Smooth muscle cell (in vitro differentiated cells): Measurements from ENCODE around the gene HSPA12B. TPM values are rescaled to one million over a fixed set of nuclear protein-coding genes. Genes with fewer than 3 reads are reported as not detected.

Experiments used
- DNase-seq: peaks from one replicate; lab custom pipeline; 2025; ENCODE audit not compliant: unreplicated experiment; lab: John Stamatoyannopoulos, UW
- H2AFZ ChIP-seq: fragments of 200-600 bp; sonication (generic); 2 replicates; pipeline ENCODE4 v1.6.0; 2016; ENCODE audit warnings: antibody characterized with exemption, low read depth, mild to moderate bottlenecking
- H3F3A ChIP-seq: fragments of 200-600 bp; sonication (generic); 2 replicates; pipeline ENCODE4 v1.6.0; 2017; ENCODE audit warnings: antibody characterized with exemption, low read depth
- H3K27ac ChIP-seq: fragments of 200-600 bp; sonication (generic); 2 replicates; pipeline ENCODE4 v1.5.1; 2016; ENCODE audit warnings: low read depth, mild to moderate bottlenecking
- H3K27me3 ChIP-seq: fragments of 200-600 bp; sonication (generic); 2 replicates; pipeline ENCODE4 v1.6.1; 2016; ENCODE audit warnings: low read depth, mild to moderate bottlenecking
- H3K36me3 ChIP-seq: fragments of 200-600 bp; sonication (generic); 2 replicates; pipeline ENCODE4 v1.5.1; 2016; ENCODE audit warnings: low read depth
- H3K4me1 ChIP-seq: fragments of 200-600 bp; sonication (generic); 2 replicates; pipeline ENCODE4 v1.5.1; 2016; ENCODE audit warnings: low read depth
- H3K4me2 ChIP-seq: fragments of 200-600 bp; sonication (generic); 2 replicates; pipeline ENCODE4 v1.6.0; 2016; ENCODE audit warnings: mild to moderate bottlenecking
- H3K4me3 ChIP-seq: fragments of 200-600 bp; sonication (generic); 2 replicates; pipeline ENCODE4 v1.5.1; 2016; ENCODE audit warnings: mild to moderate bottlenecking
- H3K79me2 ChIP-seq: fragments of 200-600 bp; sonication (generic); 2 replicates; pipeline ENCODE4 v1.6.0; 2016; ENCODE audit warnings: low read depth, mild to moderate bottlenecking
- H3K9ac ChIP-seq: fragments of 200-600 bp; sonication (generic); 2 replicates; pipeline ENCODE4 v1.6.0; 2016; ENCODE audit warnings: low read depth
- H3K9me3 ChIP-seq: fragments of 200-600 bp; sonication (generic); replicated peaks from 2 replicates; pipeline ENCODE4 v1.5.1; 2016; ENCODE audit warnings: low read depth
- H4K20me1 ChIP-seq: fragments of 200-600 bp; sonication (generic); 2 replicates; pipeline ENCODE4 v1.6.0; 2016; ENCODE audit warnings: low read depth
- WGBS: methylation state at CpG from one replicate; pipeline ENCODE4 v1.1.7; 2016; ENCODE audit warnings: low lambda C conversion rate; 5-methylcytosine and 5-hydroxymethylcytosine counted together
- polyA plus RNA-seq: library from polyadenylated mRNA; unstranded; fragments of >200 nt; fragmentation: Nextera tagmentation; extraction: Ambion mirVana; gene quantifications from 2 replicates; pipeline ENCODE4 v1.2.1, GENCODE V29; 2016
- total RNA-seq: library from RNA; depleted of rRNA; stranded (reverse); fragments of >200 nt; gene quantifications from 2 replicates; pipeline ENCODE4 v1.2.3, GENCODE V29; 2014
- TF ChIP-seq, protein P1 (sequence below): fragments of 200-600 bp; sonication (generic); IDR thresholded peaks from 2 replicates; pipeline ENCODE4 v1.5.1; 2017; ENCODE audit warnings: borderline replicate concordance, mild to moderate bottlenecking, antibody characterized with exemption; ENCODE audit not compliant: insufficient read depth, poor library complexity, severe bottlenecking

HSPA12B gene
- total and polyA plus RNA-seq, 2 experiments from 2014 or later, result 0.04 to 1.0 TPM

DNA sequence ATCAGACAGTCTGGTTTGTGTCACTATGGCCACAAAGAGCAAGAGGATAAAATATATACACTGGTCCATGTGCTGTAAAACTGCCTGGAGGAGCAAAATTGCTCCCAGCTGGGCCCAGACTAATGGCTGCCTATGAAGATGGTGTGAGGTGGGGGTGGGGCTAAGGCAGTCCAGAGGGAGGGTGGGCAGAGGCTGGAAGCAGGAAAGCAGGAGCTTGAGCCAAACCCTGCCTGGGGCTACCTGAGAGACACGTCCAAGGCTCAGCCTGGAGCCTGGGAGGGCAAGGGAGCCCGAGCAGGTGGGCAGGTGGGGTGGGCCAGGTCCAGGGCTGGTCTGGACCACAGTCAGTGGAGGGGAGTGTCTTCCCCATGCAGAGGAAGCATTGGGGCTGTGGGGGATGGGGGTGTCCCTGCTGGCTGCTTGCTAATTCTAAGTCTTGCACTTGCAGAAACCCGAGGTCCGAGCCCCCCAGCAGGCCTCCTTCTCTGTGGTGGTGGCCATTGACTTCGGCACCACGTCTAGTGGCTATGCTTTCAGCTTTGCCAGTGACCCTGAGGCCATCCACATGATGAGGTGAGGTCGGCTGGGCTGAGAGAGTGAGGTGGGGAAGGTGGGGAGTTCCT lies 9.5 kb downstream of the HSPA12B start:
- Histone ChIP-seq H3K4me3 (no peak overlapping the region), H3K27me3 (peaks cover 4% of the 10 kb centered on the region), H4K20me1 (no peaks in the 10 kb centered on the region), H2AFZ (no peak overlapping the region), H3K4me1 (no peaks in the 10 kb centered on the region), H3F3A (no peaks in the 10 kb centered on the region), H3K9ac (no peak overlapping the region), H3K9me3 (no peaks in the 10 kb centered on the region), H3K79me2 (no peaks in the 10 kb centered on the region), H3K36me3 (no peaks in the 10 kb centered on the region), H3K4me2 (no peak overlapping the region), H3K27ac (no peak overlapping the region)
- no peak for DNase-seq
- TF ChIP-seq, protein P1, sequence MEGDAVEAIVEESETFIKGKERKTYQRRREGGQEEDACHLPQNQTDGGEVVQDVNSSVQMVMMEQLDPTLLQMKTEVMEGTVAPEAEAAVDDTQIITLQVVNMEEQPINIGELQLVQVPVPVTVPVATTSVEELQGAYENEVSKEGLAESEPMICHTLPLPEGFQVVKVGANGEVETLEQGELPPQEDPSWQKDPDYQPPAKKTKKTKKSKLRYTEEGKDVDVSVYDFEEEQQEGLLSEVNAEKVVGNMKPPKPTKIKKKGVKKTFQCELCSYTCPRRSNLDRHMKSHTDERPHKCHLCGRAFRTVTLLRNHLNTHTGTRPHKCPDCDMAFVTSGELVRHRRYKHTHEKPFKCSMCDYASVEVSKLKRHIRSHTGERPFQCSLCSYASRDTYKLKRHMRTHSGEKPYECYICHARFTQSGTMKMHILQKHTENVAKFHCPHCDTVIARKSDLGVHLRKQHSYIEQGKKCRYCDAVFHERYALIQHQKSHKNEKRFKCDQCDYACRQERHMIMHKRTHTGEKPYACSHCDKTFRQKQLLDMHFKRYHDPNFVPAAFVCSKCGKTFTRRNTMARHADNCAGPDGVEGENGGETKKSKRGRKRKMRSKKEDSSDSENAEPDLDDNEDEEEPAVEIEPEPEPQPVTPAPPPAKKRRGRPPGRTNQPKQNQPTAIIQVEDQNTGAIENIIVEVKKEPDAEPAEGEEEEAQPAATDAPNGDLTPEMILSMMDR, result no peak
- WGBS, result 84% methylated on average over 6 of the region's 7 CpGs

GRCh38 chr20:3743251-3743650 lies 10.8 kb downstream of the HSPA12B start:
- Histone ChIP-seq H3K79me2 (no peaks in the 10 kb centered on the region), H3K9ac (no peak overlapping the region), H3F3A (no peaks in the 10 kb centered on the region), H3K27ac (no peak overlapping the region), H3K9me3 (no peaks in the 10 kb centered on the region), H2AFZ (no peak overlapping the region), H3K4me1 (no peaks in the 10 kb centered on the region), H3K36me3 (no peaks in the 10 kb centered on the region), H3K27me3 (peaks cover 10% of the 10 kb centered on the region), H4K20me1 (no peaks in the 10 kb centered on the region), H3K4me2 (no peak overlapping the region), H3K4me3 (no peak overlapping the region)
- WGBS, result 77% methylated on average over 2 of the region's 2 CpGs
- no peak for DNase-seq
- TF ChIP-seq, protein P1, result no peak

DNA sequence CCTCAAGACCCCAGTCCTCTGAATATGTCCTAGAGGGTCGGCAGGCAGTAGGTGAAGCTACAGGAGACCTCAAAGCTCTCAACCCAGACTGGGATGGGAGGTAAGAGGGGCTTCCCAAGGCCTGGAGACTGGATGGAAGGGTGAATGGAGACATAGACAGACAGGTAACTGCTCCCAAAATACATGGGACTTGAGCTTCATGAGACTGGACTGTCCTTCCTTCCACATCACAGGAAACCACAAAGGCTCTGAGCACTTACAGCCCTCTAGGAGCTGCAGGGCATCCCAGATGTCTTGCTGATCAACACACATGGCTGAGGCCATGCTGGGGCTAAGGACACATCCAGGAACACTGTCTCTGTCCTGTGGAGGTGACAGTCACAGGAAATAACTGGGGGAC lies 11.6 kb downstream of the HSPA12B start:
- Histone ChIP-seq H2AFZ (no peak overlapping the region), H3K4me3 (no peak overlapping the region), H4K20me1 (no peaks in the 10 kb centered on the region), H3K9me3 (no peaks in the 10 kb centered on the region), H3K27ac (no peak overlapping the region), H3K4me2 (no peak overlapping the region), H3K9ac (no peak overlapping the region), H3F3A (no peaks in the 10 kb centered on the region), H3K4me1 (no peaks in the 10 kb centered on the region), H3K36me3 (no peaks in the 10 kb centered on the region), H3K27me3 (peaks cover 18% of the 10 kb centered on the region), H3K79me2 (no peaks in the 10 kb centered on the region)
- 94% methylated on average over 1 of the region's 1 CpG for WGBS
- no peak for DNase-seq
- TF ChIP-seq, protein P1, result no peak
